H9 (cell line): ENCODE data around the gene CYP27A1. TPM values are rescaled to one million over a fixed set of nuclear protein-coding genes. Genes with fewer than 3 reads are reported as not detected.

Source experiments
- DNase-seq: peaks from one replicate; pipeline ENCODE4 v3.0.0-alpha.2; 2017
- H2AFZ ChIP-seq: one replicate; pipeline ENCODE4 v1.6.1; 2013; ENCODE audit warnings: mild to moderate bottlenecking, low read length, control low read depth, moderate library complexity
- H2AK5ac ChIP-seq: 2 replicates; pipeline ENCODE4 v1.6.1; 2013; ENCODE audit warnings: low read length, control low read depth, mixed read lengths; ENCODE audit not compliant: insufficient read length
- H2BK120ac ChIP-seq: one replicate; pipeline ENCODE4 v1.6.1; 2013; ENCODE audit warnings: low read depth, mild to moderate bottlenecking, low read length, control low read depth, inconsistent platforms; ENCODE audit not compliant: poor library complexity, severe bottlenecking
- H2BK12ac ChIP-seq: 2 replicates; pipeline ENCODE4 v1.6.1; 2013; ENCODE audit warnings: low read length, control low read depth, mixed read lengths, low read depth; ENCODE audit not compliant: insufficient read length
- H2BK15ac ChIP-seq: 2 replicates; pipeline ENCODE4 v1.6.1; 2013; ENCODE audit warnings: low read depth, low read length, control low read depth
- H2BK20ac ChIP-seq: one replicate; pipeline ENCODE4 v1.6.1; 2013; ENCODE audit warnings: low read depth, mild to moderate bottlenecking, low read length, control low read depth, inconsistent platforms; ENCODE audit not compliant: poor library complexity, severe bottlenecking
- H2BK5ac ChIP-seq: 2 replicates; pipeline ENCODE4 v1.6.1; 2013; ENCODE audit warnings: low read length, control low read depth, mixed read lengths; ENCODE audit not compliant: insufficient read length
- H3K14ac ChIP-seq: 2 replicates; pipeline ENCODE4 v1.6.1; 2013; ENCODE audit warnings: low read length, control low read depth; ENCODE audit not compliant: insufficient read depth
- H3K18ac ChIP-seq: 2 replicates; pipeline ENCODE4 v1.6.1; 2013; ENCODE audit warnings: low read depth, mild to moderate bottlenecking, mixed read lengths, low read length, control low read depth; ENCODE audit not compliant: insufficient read length
- H3K23ac ChIP-seq: 2 replicates; pipeline ENCODE4 v1.6.1; 2013; ENCODE audit warnings: low read length, control low read depth, mixed read lengths, low read depth; ENCODE audit not compliant: insufficient read length
- H3K23me2 ChIP-seq: 2 replicates; pipeline ENCODE4 v1.6.1; 2013; ENCODE audit warnings: low read depth, mild to moderate bottlenecking, mixed read lengths, low read length, control low read depth; ENCODE audit not compliant: insufficient read length, poor library complexity, severe bottlenecking
- H3K27ac ChIP-seq: 2 replicates; pipeline ENCODE4 v1.5.1; 2013; ENCODE audit warnings: low read length, control low read depth, mixed read lengths, low read depth; ENCODE audit not compliant: insufficient read length
- H3K27me3 ChIP-seq: 2 replicates; pipeline ENCODE4 v1.6.1; 2013; ENCODE audit warnings: low read length, control low read depth, inconsistent platforms; ENCODE audit not compliant: insufficient read depth
- H3K4ac ChIP-seq: 2 replicates; pipeline ENCODE4 v1.6.1; 2013; ENCODE audit warnings: low read depth, mild to moderate bottlenecking, control low read depth, inconsistent platforms, low read length, moderate library complexity
- H3K4me1 ChIP-seq: 2 replicates; pipeline ENCODE4 v1.6.1; 2013; ENCODE audit warnings: low read length, control low read depth, inconsistent platforms; ENCODE audit not compliant: insufficient read depth
- H3K4me2 ChIP-seq: 2 replicates; pipeline ENCODE4 v1.6.1; 2013; ENCODE audit warnings: low read length, control low read depth, mixed read lengths; ENCODE audit not compliant: insufficient read length, insufficient read depth
- H3K56ac ChIP-seq: 2 replicates; pipeline ENCODE4 v1.6.1; 2013; ENCODE audit warnings: low read depth, mild to moderate bottlenecking, mixed read lengths, low read length, control low read depth; ENCODE audit not compliant: insufficient read length
- H3K79me1 ChIP-seq: 2 replicates; pipeline ENCODE4 v1.6.1; 2013; ENCODE audit warnings: low read depth, mild to moderate bottlenecking, moderate library complexity, low read length, control low read depth, inconsistent platforms; ENCODE audit not compliant: insufficient read depth, poor library complexity, severe bottlenecking
- H3K79me2 ChIP-seq: 2 replicates; pipeline ENCODE4 v1.6.1; 2013; ENCODE audit warnings: low read length, control low read depth, inconsistent platforms; ENCODE audit not compliant: insufficient read depth
- H3K9ac ChIP-seq: 2 replicates; pipeline ENCODE4 v1.6.1; 2013; ENCODE audit warnings: low read length, control low read depth, mixed read lengths; ENCODE audit not compliant: insufficient read length; ENCODE audit errors: extremely low read depth
- H3K9me3 ChIP-seq: one replicate; pipeline ENCODE4 v1.6.1; 2013; ENCODE audit warnings: low read depth, low read length, inconsistent platforms; ENCODE audit not compliant: control insufficient read depth
- H3T11ph ChIP-seq: one replicate; pipeline ENCODE4 v1.6.1; 2013; ENCODE audit warnings: mild to moderate bottlenecking, low read length, control low read depth, inconsistent platforms
- H4K20me1 ChIP-seq: one replicate; pipeline ENCODE4 v1.6.1; 2013; ENCODE audit not compliant: control insufficient read depth, insufficient read length, insufficient read depth
- H4K5ac ChIP-seq: 2 replicates; pipeline ENCODE4 v1.6.1; 2013; ENCODE audit warnings: low read depth, mild to moderate bottlenecking, mixed read lengths, low read length, control low read depth; ENCODE audit not compliant: insufficient read length
- H4K8ac ChIP-seq: replicated peaks from 2 replicates; pipeline ENCODE4 v1.6.1; 2013; ENCODE audit warnings: low read length, control low read depth, mixed read lengths, low read depth; ENCODE audit not compliant: insufficient read length
- H4K91ac ChIP-seq: 2 replicates; pipeline ENCODE4 v1.6.1; 2013; ENCODE audit warnings: low read depth, mild to moderate bottlenecking, moderate library complexity, mixed read lengths, low read length, control low read depth; ENCODE audit not compliant: insufficient read length
- H3K27ac Mint-ChIP-seq, 3 experiments: 2 replicates in 2 of 3; 3 replicates in 1 of 3; pipeline ENCODE4 v1.8.0; 2020 to 2021; ENCODE audit warnings: mixed read lengths in 3 of 3, mild to moderate bottlenecking in 1 of 3, moderate library complexity in 1 of 3
- H3K27me3 Mint-ChIP-seq: 2 replicates; pipeline ENCODE4 v1.8.0; 2021; ENCODE audit warnings: low read depth, mild to moderate bottlenecking, moderate library complexity, mixed read lengths
- H3K36me3 Mint-ChIP-seq, 3 experiments: 2 replicates in 2 of 3; 3 replicates in 1 of 3; pipeline ENCODE4 v1.8.0; 2020 to 2021; ENCODE audit warnings: low read depth in 3 of 3, mixed read lengths in 3 of 3; ENCODE audit not compliant: insufficient read depth in 1 of 3
- H3K4me1 Mint-ChIP-seq, 2 experiments: 2 replicates each; pipeline ENCODE4 v1.8.0; 2020; ENCODE audit warnings: mixed read lengths in 2 of 2
- H3K4me3 Mint-ChIP-seq, 2 experiments: 2 replicates in 1 of 2; 3 replicates in 1 of 2; pipeline ENCODE4 v1.8.0; 2020 to 2021; ENCODE audit warnings: mild to moderate bottlenecking in 2 of 2, mixed read lengths in 2 of 2, moderate library complexity in 1 of 2
- H3K9me3 Mint-ChIP-seq, 2 experiments: 2 replicates in 1 of 2; 3 replicates in 1 of 2; pipeline ENCODE4 v1.8.0; 2020; ENCODE audit warnings: mild to moderate bottlenecking in 2 of 2, mixed read lengths in 2 of 2, moderate library complexity in 1 of 2
- WGBS: extraction: QIAGEN DNeasy Blood & Tissue Kit; methylation state at CpG from one replicate; pipeline ENCODE4 v1.1.7; 2013; ENCODE audit warnings: missing lambda C conversion rate, low lambda C conversion rate, mixed read lengths; ENCODE audit not compliant: insufficient read length; ENCODE audit errors: extremely low coverage; 5-methylcytosine and 5-hydroxymethylcytosine counted together
- total RNA-seq: library from RNA; stranded (reverse); gene quantifications from 2 replicates; pipeline ENCODE4 v1.2.1, GENCODE V29; 2021
- TF ChIP-seq, protein P1 (sequence below): fragments of 200-600 bp; sonication (generic); conservative IDR thresholded peaks from 3 replicates; pipeline ENCODE4 v1.8.0; 2021; ENCODE audit warnings: antibody characterized with exemption, mild to moderate bottlenecking

Gene CYP27A1
- total RNA-seq, 1 experiment from 2014 or later: 3.1 TPM

DNA sequence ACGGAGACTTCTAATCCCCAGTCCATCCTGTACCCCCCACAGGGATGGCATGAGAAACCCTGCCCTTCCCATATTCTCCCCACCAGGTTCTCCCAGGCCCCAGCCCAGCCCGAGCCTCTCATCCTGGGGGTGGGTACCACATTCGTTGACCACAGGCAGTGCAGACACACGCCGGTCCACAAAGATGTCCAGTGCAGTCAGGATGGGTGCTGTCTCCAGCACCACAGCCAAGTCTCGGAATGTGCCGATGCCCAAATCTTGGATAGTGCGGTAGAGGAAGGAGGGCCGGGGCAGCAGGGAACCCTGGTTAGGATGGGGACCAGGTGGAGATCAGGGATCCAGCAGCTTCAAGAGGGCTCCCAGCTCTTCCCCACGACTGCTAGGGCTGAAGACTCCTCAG is 44.8 kb downstream of the CYP27A1 start:
- Histone ChIP-seq H3K79me1 (no peaks in the 10 kb centered on the region), H3K14ac (no peak overlapping the region), H3K4ac (no peak overlapping the region), H3K23me2 (no peaks in the 10 kb centered on the region), H3K9me3 (no peaks in the 10 kb centered on the region), H2BK20ac (no peak overlapping the region), H3K4me1 (no peaks in the 10 kb centered on the region), H2BK12ac (no peak overlapping the region), H3K56ac (no peak overlapping the region), H3K79me2 (no peaks in the 10 kb centered on the region), H2AFZ (no peak overlapping the region), H3K23ac (no peak overlapping the region), H4K91ac (no peak overlapping the region), H3K9ac (no peak overlapping the region), H4K5ac (no peak overlapping the region), H2BK15ac (no peak overlapping the region), H2AK5ac (no peak overlapping the region), H2BK120ac (no peak overlapping the region), H3T11ph (no peak overlapping the region), H3K18ac (no peak overlapping the region), H3K4me2 (no peak overlapping the region), H3K27ac (no peak overlapping the region), H4K20me1 (no peaks in the 10 kb centered on the region), H3K27me3 (no peaks in the 10 kb centered on the region), H2BK5ac (no peak overlapping the region), H4K8ac (no peak overlapping the region)
- Mint-ChIP-seq H3K9me3 (no peaks in the 10 kb centered on the region), H3K27ac (no peak overlapping the region), H3K36me3 (no peaks in the 10 kb centered on the region; a peak in 1 of 7 replicates), H3K27me3 (peaks cover 8% of the 10 kb centered on the region), H3K4me3 (no peak overlapping the region), H3K4me1 (peaks cover 8 to 9% of the 10 kb centered on the region in 2 experiments)
- DNase-seq: no peak
- no CpG with 5 or more reads among the region's 10 CpGs for WGBS
- TF ChIP-seq, protein P1, sequence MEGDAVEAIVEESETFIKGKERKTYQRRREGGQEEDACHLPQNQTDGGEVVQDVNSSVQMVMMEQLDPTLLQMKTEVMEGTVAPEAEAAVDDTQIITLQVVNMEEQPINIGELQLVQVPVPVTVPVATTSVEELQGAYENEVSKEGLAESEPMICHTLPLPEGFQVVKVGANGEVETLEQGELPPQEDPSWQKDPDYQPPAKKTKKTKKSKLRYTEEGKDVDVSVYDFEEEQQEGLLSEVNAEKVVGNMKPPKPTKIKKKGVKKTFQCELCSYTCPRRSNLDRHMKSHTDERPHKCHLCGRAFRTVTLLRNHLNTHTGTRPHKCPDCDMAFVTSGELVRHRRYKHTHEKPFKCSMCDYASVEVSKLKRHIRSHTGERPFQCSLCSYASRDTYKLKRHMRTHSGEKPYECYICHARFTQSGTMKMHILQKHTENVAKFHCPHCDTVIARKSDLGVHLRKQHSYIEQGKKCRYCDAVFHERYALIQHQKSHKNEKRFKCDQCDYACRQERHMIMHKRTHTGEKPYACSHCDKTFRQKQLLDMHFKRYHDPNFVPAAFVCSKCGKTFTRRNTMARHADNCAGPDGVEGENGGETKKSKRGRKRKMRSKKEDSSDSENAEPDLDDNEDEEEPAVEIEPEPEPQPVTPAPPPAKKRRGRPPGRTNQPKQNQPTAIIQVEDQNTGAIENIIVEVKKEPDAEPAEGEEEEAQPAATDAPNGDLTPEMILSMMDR: no peak
